GM12878 (cell line): ENCODE measurements around the gene F2RL3. TPM values are rescaled to one million over a fixed set of nuclear protein-coding genes. Genes with fewer than 3 reads are reported as not detected.

Experiments
- ATAC-seq: fragments of 200-7000 bp; cut with Tn5 transposase; 3 replicates; pipeline ENCODE4 v1.9.1; 2020; ENCODE audit warnings: mild to moderate bottlenecking, moderate library complexity
- BruUV-seq: library from RNA; stranded (reverse); fragments of 400-500 nt; replicated peaks from 2 replicates; lab custom pipeline; 2021; lab: Mats Ljungman, UMichigan
- CTCF ChIA-PET: fragments of 300-600 bp; sonication (Branson Sonifier 250); formaldehyde crosslinking; extraction: SDS; loops from one replicate; lab custom pipeline; 2021; ENCODE audit warnings: inconsistent platforms; lab: Yijun Ruan, JAX
- POLR2A ChIA-PET: fragments of 350-600 bp; formaldehyde crosslinking; extraction: SDS; loops from one replicate; lab custom pipeline; 2021; ENCODE audit warnings: inconsistent platforms; lab: Charles Lee
- RAD21 ChIA-PET: fragments of 300-600 bp; sonication (Branson Sonifier 250); formaldehyde crosslinking; loops from one replicate; lab custom pipeline; 2023; ENCODE audit warnings: antibody characterized with exemption; ENCODE audit not compliant: unreplicated experiment; lab: Charles Lee
- SMC1A ChIA-PET: fragments of 300-600 bp; sonication (Branson Sonifier 250); formaldehyde crosslinking; loops from one replicate; lab custom pipeline; 2023; ENCODE audit not compliant: unreplicated experiment, uncharacterized antibody; lab: Charles Lee
- DNase-seq: peaks from one replicate; pipeline ENCODE4 v3.0.0-alpha.2; 2011; ENCODE audit warnings: low read depth, low spot score
- FAIRE-seq: peaks from 3 replicates; lab custom pipeline; 2011; peaks lifted over from hg19 to GRCh38; lab: Jason Lieb, UNC
- H2AFZ ChIP-seq: 2 replicates; pipeline ENCODE4 v1.6.0; 2011; ENCODE audit warnings: low read depth, low read length, control low read depth; ENCODE audit not compliant: control insufficient read depth
- H3K27ac ChIP-seq: 2 replicates; pipeline ENCODE4 v1.5.1; 2011; ENCODE audit warnings: control low read depth; ENCODE audit not compliant: control insufficient read depth, insufficient read depth
- H3K27me3 ChIP-seq, 2 experiments: replicated peaks in 1 of 2; 2 replicates each; pipeline versions ENCODE4 v1.6.0 to v1.6.1; 2011; ENCODE audit warnings: low read length in 1 of 2; ENCODE audit not compliant: control insufficient read depth in 2 of 2, insufficient read depth in 2 of 2
- H3K36me3 ChIP-seq, 2 experiments: 2 replicates each; pipeline ENCODE4 v1.5.1; 2011; ENCODE audit warnings: low read length in 1 of 2; ENCODE audit not compliant: control insufficient read depth in 2 of 2, insufficient read depth in 2 of 2
- H3K4me1 ChIP-seq: 2 replicates; pipeline ENCODE4 v1.6.1; 2011; ENCODE audit warnings: mild to moderate bottlenecking, low read length, moderate library complexity, mixed read lengths; ENCODE audit not compliant: control insufficient read depth, insufficient read depth
- H3K4me2 ChIP-seq: 2 replicates; pipeline ENCODE4 v1.6.0; 2011; ENCODE audit warnings: control low read depth; ENCODE audit not compliant: control insufficient read depth, insufficient read depth
- H3K4me3 ChIP-seq: fragments of 200-600 bp; sonication (generic); 2 replicates; pipeline ENCODE4 v1.5.1; 2016
- H3K79me2 ChIP-seq: 2 replicates; pipeline ENCODE4 v1.6.0; 2011; ENCODE audit warnings: low read length; ENCODE audit not compliant: control insufficient read depth, insufficient read depth
- H3K9ac ChIP-seq: 2 replicates; pipeline ENCODE4 v1.8.0; 2011; ENCODE audit warnings: low read length, control low read depth, mixed read lengths; ENCODE audit not compliant: control insufficient read depth, insufficient read depth
- H3K9me3 ChIP-seq: replicated peaks from 3 replicates; pipeline ENCODE4 v1.5.1; 2011; ENCODE audit warnings: mild to moderate bottlenecking, low read length; ENCODE audit not compliant: control insufficient read depth, insufficient read depth
- H4K20me1 ChIP-seq: 2 replicates; pipeline ENCODE4 v1.6.0; 2011; ENCODE audit not compliant: control insufficient read depth, insufficient read depth
- IKZF2 ChIP-seq, 2 experiments: fragments of 450-650 bp; IDR thresholded peaks; 2 replicates each; pipeline ENCODE4 v1.6.1; 2017; ENCODE audit warnings: mild to moderate bottlenecking in 2 of 2, moderate library complexity in 2 of 2
- MEF2B ChIP-seq: fragments of 450-650 bp; IDR thresholded peaks from 2 replicates; pipeline ENCODE4 v1.6.1; 2018; ENCODE audit warnings: mild to moderate bottlenecking, moderate library complexity; ENCODE audit not compliant: partially characterized antibody, poor library complexity, severe bottlenecking
- SREBF2 ChIP-seq: IDR thresholded peaks from 2 replicates; pipeline ENCODE4 v1.6.1; 2012; ENCODE audit warnings: mild to moderate bottlenecking, low read length
- STAT1 ChIP-seq: fragments of 450-650 bp; conservative IDR thresholded peaks from 2 replicates; pipeline ENCODE4 v1.6.1; 2014; ENCODE audit warnings: antibody characterized with exemption, mild to moderate bottlenecking
- TCF3 ChIP-seq: IDR thresholded peaks from 2 replicates; pipeline ENCODE4 v1.6.1; 2012; ENCODE audit warnings: low read depth, mild to moderate bottlenecking, low read length, borderline replicate concordance; ENCODE audit not compliant: insufficient read depth
- YY1 ChIP-seq: IDR thresholded peaks from 2 replicates; pipeline ENCODE4 v1.6.1; 2011; ENCODE audit warnings: low read depth, mild to moderate bottlenecking, low read length
- WGBS: methylation state at CpG from one replicate; pipeline ENCODE4 v1.1.6; 2016; ENCODE audit warnings: low lambda C conversion rate; ENCODE audit not compliant: insufficient replicate concordance, insufficient coverage; ENCODE audit errors: missing lambda C conversion rate; 5-methylcytosine and 5-hydroxymethylcytosine counted together
- in situ Hi-C: fragments of 300-500 bp; cut with MboI; formaldehyde crosslinking; loops from 9 replicates; pipeline ENCODE4 v1.14.3; 2018; ENCODE audit warnings: mixed read lengths
- intact Hi-C: fragments of 100-400 bp; cut with micrococcal nuclease; formaldehyde crosslinking; loops from one replicate; pipeline ENCODE4 v1.14.2; 2022; ENCODE audit not compliant: unreplicated experiment
- polyA plus RNA-seq, 11 experiments: library from polyadenylated mRNA; depleted of rRNA in 4 of 11; unstranded in 6 of 11; stranded (reverse) in 5 of 11; fragments of >200 nt; fragmentation: Nextera tagmentation in 4 of 11; fragmentation: Illumina TruSeq in 1 of 11; extraction: Ambion mirVana in 4 of 11; extraction: Trizol in 1 of 11; gene quantifications; 1 replicate in 1 of 11; 2 replicates in 10 of 11; pipeline versions ENCODE4 v1.2.1 to v1.2.3, GENCODE V29; 2011 to 2016; ENCODE audit warnings: inconsistent platforms in 2 of 11, missing spikeins in 2 of 11, low read depth in 1 of 11
- total RNA-seq, 4 experiments: library from RNA; depleted of rRNA in 3 of 4; stranded (reverse); fragments of >200 nt in 3 of 4; fragmentation: Illumina TruSeq in 1 of 4; extraction: Trizol in 1 of 4; gene quantifications; 2 replicates each; pipeline versions ENCODE4 v1.2.1 to v1.2.3, GENCODE V29; 2013 to 2021
- TF ChIP-seq, protein P1 (sequence below): fragments of 150-350 bp; IDR thresholded peaks from 2 replicates; pipeline ENCODE4 v1.6.1; 2016; ENCODE audit warnings: low read depth, low read length
- TF ChIP-seq, protein P2 (sequence below): IDR thresholded peaks from 2 replicates; pipeline ENCODE4 v1.6.1; 2012; ENCODE audit warnings: improper control_type of control experiment, low read depth, low read length; ENCODE audit not compliant: insufficient replicate concordance
- TF ChIP-seq, protein P3 (sequence below): fragments of 450-650 bp; IDR thresholded peaks from 2 replicates; pipeline ENCODE4 v1.6.1; 2017; ENCODE audit warnings: mild to moderate bottlenecking

F2RL3 gene
- total and polyA plus RNA-seq, 10 of the 15 experiments (the other 5 are each of a cell fraction or from before 2014, with no cell fraction given): 0.01 to 1.2 (median 0.29) TPM

DNA sequence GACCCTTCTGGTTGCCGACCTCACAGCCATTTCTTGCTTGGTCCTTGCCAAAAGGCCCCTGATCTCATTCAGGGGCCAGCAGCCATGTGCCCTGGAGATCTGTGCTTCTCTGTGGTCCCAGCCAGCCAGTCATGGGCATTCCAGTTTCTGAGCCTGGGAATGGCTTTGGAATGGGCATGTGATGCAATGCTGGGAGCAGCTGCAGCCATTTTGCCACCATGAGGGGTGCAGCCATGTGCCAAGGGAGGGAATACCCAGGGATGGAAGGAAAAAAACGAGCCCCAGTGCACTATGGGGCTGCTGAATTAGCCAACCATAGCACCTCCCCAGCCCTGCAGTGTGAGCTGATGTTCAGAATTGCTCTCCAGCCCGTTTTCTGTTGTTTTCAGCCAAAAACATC, 26.3 kb downstream of the F2RL3 start:
- H4K20me1 ChIP-seq: no peaks in the 10 kb centered on the region
- no peak for FAIRE-seq
- TF ChIP-seq TCF3 (no peak), IKZF2 (IDR thresholded peaks at IDR 0.05) (no peak), YY1 (no peak), SREBF2 (no peak), STAT1 (no peak), MEF2B (no peak)
- TF ChIP-seq, protein P1, sequence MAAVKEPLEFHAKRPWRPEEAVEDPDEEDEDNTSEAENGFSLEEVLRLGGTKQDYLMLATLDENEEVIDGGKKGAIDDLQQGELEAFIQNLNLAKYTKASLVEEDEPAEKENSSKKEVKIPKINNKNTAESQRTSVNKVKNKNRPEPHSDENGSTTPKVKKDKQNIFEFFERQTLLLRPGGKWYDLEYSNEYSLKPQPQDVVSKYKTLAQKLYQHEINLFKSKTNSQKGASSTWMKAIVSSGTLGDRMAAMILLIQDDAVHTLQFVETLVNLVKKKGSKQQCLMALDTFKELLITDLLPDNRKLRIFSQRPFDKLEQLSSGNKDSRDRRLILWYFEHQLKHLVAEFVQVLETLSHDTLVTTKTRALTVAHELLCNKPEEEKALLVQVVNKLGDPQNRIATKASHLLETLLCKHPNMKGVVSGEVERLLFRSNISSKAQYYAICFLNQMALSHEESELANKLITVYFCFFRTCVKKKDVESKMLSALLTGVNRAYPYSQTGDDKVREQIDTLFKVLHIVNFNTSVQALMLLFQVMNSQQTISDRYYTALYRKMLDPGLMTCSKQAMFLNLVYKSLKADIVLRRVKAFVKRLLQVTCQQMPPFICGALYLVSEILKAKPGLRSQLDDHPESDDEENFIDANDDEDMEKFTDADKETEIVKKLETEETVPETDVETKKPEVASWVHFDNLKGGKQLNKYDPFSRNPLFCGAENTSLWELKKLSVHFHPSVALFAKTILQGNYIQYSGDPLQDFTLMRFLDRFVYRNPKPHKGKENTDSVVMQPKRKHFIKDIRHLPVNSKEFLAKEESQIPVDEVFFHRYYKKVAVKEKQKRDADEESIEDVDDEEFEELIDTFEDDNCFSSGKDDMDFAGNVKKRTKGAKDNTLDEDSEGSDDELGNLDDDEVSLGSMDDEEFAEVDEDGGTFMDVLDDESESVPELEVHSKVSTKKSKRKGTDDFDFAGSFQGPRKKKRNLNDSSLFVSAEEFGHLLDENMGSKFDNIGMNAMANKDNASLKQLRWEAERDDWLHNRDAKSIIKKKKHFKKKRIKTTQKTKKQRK: no peak
- TF ChIP-seq, protein P2, sequence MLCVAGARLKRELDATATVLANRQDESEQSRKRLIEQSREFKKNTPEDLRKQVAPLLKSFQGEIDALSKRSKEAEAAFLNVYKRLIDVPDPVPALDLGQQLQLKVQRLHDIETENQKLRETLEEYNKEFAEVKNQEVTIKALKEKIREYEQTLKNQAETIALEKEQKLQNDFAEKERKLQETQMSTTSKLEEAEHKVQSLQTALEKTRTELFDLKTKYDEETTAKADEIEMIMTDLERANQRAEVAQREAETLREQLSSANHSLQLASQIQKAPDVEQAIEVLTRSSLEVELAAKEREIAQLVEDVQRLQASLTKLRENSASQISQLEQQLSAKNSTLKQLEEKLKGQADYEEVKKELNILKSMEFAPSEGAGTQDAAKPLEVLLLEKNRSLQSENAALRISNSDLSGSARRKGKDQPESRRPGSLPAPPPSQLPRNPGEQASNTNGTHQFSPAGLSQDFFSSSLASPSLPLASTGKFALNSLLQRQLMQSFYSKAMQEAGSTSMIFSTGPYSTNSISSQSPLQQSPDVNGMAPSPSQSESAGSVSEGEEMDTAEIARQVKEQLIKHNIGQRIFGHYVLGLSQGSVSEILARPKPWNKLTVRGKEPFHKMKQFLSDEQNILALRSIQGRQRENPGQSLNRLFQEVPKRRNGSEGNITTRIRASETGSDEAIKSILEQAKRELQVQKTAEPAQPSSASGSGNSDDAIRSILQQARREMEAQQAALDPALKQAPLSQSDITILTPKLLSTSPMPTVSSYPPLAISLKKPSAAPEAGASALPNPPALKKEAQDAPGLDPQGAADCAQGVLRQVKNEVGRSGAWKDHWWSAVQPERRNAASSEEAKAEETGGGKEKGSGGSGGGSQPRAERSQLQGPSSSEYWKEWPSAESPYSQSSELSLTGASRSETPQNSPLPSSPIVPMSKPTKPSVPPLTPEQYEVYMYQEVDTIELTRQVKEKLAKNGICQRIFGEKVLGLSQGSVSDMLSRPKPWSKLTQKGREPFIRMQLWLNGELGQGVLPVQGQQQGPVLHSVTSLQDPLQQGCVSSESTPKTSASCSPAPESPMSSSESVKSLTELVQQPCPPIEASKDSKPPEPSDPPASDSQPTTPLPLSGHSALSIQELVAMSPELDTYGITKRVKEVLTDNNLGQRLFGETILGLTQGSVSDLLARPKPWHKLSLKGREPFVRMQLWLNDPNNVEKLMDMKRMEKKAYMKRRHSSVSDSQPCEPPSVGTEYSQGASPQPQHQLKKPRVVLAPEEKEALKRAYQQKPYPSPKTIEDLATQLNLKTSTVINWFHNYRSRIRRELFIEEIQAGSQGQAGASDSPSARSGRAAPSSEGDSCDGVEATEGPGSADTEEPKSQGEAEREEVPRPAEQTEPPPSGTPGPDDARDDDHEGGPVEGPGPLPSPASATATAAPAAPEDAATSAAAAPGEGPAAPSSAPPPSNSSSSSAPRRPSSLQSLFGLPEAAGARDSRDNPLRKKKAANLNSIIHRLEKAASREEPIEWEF: no peak
- TF ChIP-seq, protein P3, sequence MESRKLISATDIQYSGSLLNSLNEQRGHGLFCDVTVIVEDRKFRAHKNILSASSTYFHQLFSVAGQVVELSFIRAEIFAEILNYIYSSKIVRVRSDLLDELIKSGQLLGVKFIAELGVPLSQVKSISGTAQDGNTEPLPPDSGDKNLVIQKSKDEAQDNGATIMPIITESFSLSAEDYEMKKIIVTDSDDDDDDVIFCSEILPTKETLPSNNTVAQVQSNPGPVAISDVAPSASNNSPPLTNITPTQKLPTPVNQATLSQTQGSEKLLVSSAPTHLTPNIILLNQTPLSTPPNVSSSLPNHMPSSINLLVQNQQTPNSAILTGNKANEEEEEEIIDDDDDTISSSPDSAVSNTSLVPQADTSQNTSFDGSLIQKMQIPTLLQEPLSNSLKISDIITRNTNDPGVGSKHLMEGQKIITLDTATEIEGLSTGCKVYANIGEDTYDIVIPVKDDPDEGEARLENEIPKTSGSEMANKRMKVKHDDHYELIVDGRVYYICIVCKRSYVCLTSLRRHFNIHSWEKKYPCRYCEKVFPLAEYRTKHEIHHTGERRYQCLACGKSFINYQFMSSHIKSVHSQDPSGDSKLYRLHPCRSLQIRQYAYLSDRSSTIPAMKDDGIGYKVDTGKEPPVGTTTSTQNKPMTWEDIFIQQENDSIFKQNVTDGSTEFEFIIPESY: no peak
- TF ChIP-seq, all 136 proteins: peak for 0
- Histone ChIP-seq H3K4me1 (no peaks in the 10 kb centered on the region), H3K4me3 (no peak overlapping the region), H3K36me3 (no peaks in the 10 kb centered on the region), H3K27me3 (no peaks in the 10 kb centered on the region), H3K27ac (no peak overlapping the region), H3K9me3 (peaks cover 6% of the 10 kb centered on the region; the same call in 2 of the 3 replicates), H3K9ac (no peak overlapping the region), H3K4me2 (no peak overlapping the region), H3K79me2 (no peaks in the 10 kb centered on the region), H2AFZ (no peak overlapping the region)
- no TSS peak for BruUV-seq
- CTCF ChIA-PET: no interaction called here
- ATAC-seq: no peak
- in situ Hi-C loops: no loop called here
- 2% methylated on average over 3 of the region's 3 CpGs for WGBS
- POLR2A ChIA-PET: no interaction called here
- no peak for DNase-seq
- SMC1A ChIA-PET: no interaction called here
- intact Hi-C loops: no loop called here
- RAD21 ChIA-PET: no interaction called here
